Activated T-cell treated with anti-CD3 and anti-CD28 coated beads for 1 hour (primary cell): ENCODE data around the gene TTLL10.
A peak's percentile ranks its signal among the peaks of the same experiment; 100 is the strongest.
"Not testable (repeated sequence)": the region's sequence is repeated elsewhere in the genome, so short reads cannot be mapped to it uniquely, and the experiment has no call there.

Source experiments
- DNase-seq: peaks from one replicate; pipeline ENCODE4 v3.0.0-alpha.2; 2020; ENCODE audit warnings: low read depth

TTLL10 gene

DNA sequence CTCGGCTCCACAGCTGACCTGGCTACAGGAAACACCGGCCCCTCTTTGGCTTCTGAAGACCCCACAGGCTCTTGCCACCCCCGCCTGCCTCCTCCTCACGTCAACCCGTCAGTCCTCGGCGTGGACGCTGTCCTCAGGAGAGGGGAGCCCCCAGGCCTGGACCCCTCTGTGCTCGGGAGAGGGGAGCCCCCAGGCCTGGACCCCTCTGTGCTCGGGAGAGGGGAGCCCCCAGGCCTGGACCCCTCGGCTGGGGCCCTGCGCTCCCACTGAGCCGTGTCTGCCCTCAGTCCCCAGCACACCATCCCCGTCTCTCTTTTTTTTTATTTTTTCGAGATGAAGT, 31.8 kb upstream of the TTLL10 start:
- DNase-seq = no peak

DNA sequence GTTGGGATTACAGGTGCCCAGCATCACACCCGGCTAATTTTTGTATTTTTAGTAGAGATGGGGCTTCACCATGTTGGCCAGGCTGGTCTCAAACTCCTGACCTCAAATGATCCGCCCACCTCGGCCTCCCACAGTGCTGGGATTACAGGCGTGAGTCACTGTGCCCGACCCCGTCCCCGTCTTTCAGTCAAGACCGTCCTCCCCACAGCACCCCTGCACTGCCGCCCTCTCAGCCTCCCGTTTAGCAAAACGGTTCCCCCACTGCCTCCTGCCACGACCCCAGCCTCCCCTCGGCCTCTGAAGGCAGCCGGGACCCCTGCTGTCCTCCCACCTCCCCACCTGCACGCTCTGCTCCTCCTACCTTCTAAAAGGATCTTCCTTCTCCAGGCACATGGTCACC, 31.3 kb upstream of the TTLL10 start:
- not testable (repeated sequence) for DNase-seq

DNA sequence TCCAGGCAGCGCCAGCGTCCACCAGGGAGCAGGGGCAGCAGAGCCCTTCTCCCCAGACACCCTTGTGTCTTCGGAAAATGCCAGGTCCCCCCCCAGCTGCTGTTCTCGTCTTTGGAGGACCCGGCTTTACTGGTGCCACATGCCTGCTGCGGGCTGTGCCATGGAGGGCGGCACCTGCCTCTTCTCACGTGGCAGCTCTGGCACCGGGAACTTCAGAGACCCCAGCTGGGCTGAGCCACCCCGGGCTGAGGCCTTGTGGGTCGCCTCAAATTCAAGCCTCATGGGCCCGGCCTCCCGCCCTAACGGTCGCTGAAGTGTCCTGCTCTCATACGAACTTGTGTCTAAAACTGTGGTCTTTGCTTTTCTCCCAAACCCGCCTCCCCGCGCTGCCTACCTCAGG, 30.8 kb upstream of the TTLL10 start:
- no peak for DNase-seq

DNA sequence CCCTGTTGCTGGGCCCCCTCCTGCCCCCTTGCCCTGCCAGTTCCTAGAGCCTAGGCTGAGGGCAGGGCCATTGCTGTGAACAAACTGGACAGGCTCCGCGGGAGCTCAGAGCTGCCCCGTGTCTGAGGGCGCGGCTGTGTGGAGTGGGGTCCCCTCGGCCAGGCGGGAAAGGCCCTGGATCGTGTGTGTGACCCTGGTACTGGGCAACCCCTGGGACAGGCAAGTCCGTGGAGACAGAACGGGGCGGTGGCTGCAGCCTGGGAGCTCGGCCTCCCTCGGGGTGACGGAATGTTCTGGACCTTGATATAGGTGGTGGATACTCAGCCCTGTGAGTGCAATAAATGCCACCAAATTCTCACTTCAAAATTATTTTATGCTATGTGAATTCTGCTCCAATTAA, 30.0 kb upstream of the TTLL10 start:
- no peak for DNase-seq

DNA sequence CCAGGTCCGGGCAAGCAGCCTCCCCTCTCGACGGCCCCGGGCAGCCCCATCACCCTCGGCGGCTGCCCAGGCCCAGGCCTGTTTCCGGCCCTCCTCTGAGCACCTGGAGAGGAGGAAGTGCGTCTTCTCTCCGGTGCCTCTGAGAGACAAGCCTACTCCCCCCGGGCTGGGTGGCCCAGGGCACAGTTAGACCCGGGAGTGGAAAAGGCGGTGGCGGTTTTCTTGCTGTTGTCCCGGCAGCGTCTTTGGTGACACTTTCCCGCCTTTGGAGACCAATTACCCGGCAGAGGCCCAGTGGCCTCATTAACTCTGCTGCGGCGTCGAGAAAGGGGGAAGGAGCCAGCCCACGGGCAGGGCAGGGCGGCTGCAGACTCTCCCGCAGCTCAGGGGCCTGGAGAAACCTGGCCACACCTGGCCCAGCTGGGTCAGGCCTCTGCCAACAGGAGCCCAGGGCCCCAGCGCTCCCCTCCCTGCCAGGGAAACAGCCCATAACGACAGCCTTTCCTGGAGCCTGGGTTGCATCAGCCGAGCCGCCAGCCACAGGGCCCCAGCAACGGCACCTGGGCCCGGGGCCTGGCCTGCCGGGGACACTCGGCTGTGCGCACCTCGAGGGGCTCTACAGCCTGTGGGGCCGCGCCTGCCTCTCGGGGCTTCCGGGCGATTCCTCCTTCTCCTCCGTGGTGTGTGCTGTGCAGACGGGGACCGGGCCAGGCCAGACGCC, 29.4 kb upstream of the TTLL10 start:
- DNase-seq = peak; percentile 48

DNA sequence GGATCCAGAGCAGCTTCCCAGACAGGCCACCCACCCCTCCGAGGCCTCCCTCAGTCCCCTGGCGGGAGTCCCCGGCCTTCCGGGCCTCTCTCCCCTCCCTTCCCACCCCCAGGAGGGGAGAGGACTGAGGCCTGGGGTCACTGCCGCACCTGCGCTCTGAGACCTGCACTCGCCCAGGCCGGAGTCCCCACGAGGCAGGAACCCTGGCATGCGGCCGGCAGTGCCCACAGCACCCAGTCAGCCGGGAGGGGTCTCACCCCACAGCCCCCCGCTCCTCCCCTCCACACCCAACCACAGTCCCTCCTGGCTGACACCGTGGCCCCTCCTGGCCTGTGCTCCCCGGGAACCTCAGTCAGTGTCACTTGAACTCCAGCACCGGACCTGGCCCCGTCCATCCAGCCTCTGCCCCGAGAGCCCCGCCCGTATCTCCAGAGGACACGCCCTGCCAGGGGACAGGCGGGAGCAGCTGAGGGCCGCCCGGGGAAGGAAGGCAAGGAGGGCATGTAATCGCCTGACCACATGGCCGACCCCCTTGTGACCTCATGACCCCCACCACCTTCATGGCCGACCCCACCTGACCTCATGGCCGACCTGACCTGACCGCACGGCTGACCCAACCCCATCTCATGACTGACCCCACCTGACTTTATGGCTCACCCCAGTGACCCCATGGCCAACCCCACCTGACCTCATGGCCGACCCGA, 28.7 kb upstream of the TTLL10 start:
- no peak for DNase-seq

DNA sequence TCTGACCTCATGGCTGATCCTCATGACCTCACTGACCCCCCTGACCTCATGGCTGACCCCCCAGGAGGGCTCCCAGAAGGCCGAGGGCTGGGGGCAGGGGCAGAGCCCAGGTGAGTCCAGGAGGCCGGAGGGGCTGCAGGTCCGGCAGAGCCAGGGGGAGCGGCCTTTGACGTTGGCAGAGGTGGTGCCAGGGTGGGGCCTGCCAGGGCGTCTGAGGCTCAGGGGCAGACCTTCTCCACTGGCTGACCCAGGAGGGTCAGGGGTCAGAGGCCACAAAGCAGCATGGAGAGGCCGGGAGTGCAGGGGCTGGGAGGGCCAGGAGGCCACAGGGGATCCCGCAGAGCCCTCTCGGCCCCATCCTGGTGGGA, 28.1 kb upstream of the TTLL10 start:
- no peak for DNase-seq

DNA sequence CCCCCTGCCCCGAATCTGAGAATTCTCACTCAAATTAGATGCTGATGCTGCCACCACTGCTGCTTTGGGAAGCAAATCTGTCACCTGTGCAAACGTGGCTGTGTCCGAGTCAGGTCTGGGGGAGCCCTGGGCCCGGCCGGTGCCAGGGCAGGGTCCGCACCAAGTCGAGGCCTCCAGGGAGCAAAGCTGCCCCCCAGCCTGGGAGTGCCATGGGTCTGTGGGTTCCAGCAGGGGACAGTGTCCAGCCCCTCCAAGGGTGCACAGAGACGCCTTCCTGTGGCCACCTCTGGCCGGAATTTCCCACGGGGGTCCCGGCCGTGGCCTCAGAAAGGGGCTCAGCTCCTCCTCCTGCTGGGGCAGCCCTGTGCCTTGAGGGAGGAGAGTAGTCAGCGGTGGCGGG, 27.7 kb upstream of the TTLL10 start:
- DNase-seq = no peak

DNA sequence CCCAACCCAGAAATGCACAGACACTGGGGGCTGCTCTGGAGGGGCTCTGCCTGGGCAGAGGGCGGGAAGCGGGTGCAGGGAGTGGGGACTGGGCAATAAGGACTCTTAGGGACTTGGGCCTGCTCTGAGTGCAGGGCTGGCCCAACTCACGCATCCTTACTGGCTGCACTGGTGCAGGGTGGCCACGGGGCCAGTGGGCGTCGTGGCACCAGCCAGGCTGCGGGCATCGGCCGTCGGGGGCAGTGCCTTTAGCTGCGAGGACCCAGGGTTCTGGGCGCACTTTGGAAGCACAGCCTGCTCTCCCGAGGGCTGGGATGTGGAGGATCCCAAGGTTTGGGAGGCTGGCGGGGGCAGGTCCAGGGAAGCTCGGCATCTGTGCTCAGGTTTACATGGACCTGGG, 27.1 kb upstream of the TTLL10 start:
- DNase-seq = no peak

DNA sequence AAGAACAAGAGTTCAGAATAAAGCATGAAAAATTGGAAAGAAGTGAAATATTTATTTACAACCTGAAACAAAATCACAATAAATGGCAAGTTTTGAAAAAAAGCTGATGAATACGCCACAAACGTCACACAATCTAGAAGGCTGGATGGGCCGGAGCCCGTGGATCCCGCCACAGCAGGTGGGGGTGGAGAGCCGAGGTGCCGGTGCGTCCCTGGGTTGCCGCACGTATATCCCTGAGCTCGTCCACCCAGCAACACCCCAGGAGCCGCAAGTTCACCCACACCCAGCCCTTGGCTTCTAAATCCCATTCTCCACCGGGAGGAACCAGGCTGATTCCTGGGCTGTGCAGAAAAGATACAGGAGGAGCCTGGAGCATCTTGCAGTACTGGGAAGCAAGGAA, 25.6 kb upstream of the TTLL10 start:
- DNase-seq = no peak

DNA sequence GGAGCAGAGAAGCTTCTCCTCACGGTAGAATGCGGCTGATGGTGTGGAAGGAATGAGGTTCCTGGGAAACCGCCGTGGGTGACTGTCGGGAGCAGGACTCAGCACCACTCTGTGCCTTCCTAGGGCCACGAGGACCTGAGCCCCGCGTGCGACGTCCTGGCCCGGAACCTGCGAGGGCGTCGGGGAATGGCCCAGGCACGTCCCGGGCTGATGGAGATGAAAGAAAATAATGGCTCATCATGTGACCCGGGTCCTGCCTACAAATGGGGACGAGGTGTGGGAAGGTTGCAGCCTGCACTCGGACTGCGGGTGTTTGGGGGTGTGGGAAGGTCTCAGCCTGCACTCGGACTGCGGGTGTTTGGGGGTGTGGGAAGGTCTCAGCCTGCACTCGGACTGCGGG, 25.1 kb upstream of the TTLL10 start:
- DNase-seq = no peak

DNA sequence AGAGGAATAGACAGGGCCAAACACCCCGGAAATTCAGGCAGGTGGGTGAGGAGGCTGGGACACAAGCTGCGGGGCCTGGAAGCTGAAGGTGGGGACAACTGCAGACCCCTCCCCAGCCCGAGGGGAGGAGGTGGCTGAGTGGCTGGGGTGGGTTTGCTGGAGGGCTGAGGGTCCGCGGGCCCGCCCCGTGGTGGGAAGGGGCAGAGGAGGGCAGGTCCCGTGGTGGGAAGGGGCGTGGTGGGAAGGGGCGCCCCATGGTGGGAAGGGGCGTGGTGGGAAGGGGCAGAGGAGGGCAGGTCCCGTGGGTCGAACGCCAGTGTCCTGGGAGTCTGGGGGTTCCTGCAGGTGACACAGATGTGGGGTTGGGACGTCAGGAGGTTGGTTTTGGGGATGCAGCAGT, 24.3 kb upstream of the TTLL10 start:
- no peak for DNase-seq

DNA sequence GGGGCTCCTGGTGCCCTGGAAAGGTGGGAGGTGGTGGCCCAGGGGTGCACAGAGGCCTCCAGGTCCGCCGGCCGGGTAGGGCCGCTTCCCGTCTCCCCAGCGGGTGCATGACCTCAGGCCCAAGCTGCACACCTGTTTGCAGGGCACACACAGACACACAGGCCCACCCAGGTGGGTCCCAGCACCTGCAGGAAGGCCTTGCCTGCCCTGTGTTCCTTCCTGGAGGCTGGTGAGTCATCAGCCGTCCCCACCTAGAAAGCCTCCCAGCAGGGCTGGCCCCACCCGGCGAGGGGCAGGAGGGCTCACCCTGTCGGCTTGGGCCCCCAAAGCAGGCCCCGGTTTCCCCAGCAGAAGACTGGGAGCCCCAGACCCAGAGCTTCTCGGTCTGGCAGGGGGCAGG, 23.6 kb upstream of the TTLL10 start:
- DNase-seq = no peak

DNA sequence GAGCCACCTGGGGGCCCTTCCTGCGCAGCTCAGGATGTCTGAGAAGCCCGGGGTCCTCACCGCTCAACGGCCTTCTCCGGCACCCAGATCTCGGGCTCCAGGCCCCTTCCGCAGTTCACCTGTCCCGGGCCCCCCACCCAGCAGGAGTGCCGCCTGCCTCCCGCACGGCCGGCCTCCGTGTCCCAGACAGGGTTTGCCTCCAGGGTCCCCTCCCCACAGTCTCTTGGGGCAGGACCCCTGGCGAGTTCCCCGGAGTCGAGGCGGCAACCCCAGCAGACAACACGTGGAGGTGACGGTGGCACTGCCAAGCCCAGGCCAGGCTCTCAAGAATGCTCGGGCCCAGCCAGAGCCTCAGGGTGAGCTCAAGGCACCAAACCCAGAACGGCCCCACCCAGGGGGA, 22.4 kb upstream of the TTLL10 start:
- no peak for DNase-seq

DNA sequence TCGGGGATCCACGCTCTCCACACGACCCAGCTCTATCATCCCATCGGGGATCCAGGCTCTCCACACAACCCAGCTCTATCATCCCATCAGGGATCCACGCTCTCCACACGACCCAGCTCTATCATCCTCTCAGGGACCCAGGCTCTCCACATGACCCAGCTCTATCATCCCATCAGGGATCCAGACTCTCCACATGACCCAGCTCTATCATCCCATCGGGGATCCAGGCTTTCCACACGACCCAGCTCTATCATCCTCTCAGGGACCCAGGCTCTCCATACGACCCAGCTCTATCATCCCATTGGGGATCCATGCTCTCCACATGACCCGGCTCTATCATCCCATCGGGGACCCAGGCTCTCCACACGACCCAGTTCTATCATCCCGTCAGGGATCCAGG, 21.2 kb upstream of the TTLL10 start:
- not testable (repeated sequence) for DNase-seq

DNA sequence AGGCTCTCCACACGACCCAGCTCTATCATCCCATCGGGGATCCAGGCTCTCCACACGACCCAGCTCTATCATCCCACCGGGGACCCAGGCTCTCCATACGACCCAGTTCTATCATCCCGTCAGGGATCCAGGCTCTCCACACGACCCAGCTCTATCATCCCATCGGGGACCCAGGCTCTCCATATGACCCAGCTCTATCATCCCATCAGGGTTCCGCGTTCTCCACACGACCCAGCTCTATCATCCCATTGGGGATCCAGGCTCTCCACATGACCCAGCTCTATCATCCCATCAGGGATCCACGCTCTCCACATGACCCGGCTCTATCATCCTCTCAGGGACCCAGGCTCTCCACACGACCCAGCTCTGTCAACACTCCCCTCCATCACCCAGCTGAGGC, 20.5 kb upstream of the TTLL10 start:
- DNase-seq = not testable (repeated sequence)

DNA sequence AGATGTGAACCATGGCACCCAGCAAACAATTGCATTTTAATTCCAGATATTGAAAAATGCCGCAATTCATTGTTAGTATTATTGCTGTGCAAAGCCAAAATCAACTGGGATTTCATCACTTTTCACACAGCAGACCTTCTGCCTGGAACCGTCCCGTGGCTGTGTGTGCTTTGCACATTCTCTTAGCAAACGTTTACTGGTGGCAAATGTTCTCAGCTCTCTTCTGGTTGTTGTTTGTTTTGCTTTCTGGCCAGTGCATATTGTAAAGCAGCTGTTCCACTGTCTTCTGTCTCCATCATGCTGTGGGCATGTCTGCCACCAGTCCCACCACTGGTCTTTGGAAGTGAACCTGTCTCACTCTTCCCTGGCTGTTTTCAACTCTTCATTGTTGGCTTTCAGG, 19.8 kb upstream of the TTLL10 start:
- DNase-seq = no peak

DNA sequence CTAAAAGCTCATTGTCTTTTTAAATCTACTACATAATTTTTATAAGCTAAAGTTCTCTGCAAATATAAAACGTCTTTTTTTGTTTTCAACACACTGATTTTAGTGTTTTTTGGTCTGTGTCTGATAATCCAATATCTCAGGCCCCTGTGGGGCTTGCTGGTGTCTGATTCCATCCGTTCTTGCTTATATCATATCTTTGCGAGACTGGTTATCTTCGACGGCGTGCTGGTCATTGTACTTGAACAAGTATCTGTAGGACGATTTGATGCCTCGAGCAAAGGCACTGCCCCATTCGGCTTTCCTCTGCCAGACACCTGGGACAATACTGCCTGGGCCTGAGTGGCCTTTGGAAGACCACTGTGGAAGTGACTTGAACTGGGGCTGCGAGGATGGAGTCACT, 18.4 kb upstream of the TTLL10 start:
- no peak for DNase-seq

DNA sequence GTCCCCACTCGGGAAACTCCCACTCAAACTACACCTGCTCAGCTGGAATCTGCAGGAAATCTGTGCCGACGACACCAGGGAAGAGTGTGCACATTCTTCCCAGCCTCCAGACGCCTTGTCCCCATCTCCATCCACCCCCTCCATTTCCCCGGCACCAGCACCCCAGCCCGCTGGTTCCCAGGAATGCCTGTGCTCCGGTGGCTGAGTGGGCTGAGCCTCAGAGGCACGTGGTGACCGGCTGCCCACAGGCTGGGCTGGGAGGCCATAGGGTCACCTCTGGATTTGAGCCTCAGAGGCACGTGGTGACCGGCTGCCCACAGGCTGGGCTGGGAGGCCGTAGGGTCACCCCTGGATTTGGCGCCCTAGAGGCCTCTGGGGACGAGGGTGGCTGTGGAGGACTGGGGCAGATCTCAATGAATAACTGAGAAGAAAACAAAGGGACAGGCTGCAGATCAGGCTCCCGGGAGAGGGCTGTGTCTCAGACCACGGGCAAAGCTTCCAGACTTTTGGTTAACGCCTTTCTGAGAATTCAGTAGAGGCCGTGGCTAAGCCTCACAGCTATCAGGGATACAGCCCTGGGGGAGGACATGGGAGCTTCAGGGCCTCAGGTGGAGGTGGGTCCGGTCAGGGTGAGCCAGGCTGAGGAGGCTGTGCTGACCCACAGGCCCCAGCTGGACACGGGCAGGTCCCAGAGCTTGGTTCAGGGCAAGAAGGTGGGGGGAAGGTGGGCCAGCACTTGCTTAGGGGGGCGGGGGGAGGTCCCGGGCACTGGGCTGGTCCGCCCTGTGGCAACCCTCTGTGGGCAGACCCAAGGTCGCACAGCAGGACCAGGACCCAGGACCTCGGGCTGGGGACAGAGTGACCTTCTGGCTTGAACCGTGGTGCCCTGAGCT, 17.3 kb upstream of the TTLL10 start:
- DNase-seq = no peak

DNA sequence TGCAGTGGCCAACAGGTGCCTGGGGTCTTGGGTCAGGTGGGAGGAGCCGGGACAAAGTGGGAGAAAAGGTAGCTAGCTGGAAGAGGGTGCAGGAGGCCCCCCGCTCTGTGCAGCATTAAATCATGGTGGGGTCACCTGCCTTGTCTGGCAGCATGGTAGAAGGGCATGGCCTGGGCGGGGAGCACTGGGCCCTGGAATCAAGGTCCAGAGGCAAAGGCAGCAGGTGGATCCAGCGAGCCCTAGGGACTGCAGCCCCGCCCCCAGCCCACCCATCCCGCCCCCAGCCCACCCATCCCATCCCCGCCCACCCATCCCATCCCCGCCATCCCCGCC, 16.7 kb upstream of the TTLL10 start:
- DNase-seq = no peak

DNA sequence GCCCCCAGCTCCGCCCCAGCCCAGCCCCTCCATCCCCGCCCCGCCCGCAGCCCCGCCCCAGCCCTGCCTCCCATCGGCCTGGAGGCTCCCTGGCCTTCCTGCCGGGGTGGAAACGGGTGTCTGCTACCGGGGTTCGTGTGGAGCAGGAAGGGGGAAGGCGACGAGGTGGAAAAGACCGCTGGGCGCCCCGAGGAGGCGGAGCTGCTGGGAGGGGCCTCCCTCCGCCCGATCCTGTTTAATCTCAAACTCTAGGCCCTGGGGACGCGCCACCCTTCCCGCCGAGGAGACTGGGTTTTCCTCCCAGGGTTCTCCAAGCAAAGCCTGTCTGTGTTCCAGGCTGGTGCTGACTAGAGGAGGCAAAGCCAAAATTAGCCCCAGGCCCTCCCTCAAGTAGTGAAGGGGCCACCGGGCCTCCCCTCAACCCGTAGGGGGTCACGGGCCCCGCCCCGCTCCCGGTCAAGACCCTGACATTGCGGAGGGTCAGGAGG, 16.2 kb upstream of the TTLL10 start:
- peak; percentile 41 for DNase-seq

DNA sequence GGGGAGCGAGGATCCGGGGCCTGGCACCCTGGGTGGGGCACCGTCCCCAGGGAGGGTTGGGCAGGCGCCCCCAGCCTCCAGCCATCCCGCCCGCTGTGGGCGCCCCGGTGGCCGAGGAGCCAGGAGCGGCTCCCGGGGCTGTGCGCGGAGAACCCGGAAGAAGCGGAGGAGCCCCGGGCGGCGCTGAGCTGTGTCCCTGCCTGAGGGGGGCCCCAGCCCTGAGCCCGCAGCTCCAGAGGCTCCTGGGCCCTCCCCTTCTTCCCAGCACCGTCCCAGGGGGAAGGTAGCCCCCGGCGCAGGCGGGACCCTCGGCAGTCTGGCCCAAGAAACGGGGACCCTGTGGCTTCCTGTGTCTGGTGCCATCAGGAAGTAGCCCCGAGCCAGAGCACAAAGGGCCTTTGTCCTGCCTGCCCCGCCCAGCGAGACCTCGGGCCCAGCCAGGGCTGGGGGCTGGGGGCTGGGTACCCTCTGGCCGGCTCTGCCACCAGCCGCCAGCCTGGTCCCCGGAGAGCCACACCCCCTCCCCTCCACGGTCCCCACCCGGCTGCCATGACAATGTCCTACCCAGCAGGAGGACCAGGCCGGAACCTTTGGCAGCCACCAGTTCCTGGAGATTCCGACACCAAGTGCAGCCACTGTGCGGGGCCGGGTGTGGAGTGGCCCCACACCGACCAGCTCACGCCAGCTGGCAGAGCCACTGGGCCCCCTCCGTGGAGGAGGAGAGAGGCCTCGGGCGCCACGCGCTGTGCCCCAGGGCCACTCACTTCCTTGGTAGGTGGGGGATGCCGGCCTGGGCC, 15.6 kb upstream of the TTLL10 start:
- no peak for DNase-seq
